ENCODE results near the gene TBC1D22A.
A peak's percentile ranks its signal among the peaks of the same experiment; 100 is the strongest.

Gene TBC1D22A

GRCh38 chr22:46862418-46863324 is 100.2 kb downstream of the TBC1D22A start:
- DNase-seq = no peak

GRCh38 chr22:46863794-46864193 is 101.3 kb downstream of the TBC1D22A start:
- DNase-seq = no peak

GRCh38 chr22:46864314-46865051 is 102.0 kb downstream of the TBC1D22A start:
- no peak for DNase-seq

- no peak for DNase-seq
These were observed 102.6 kb downstream of the TBC1D22A start for GRCh38 chr22:46865052-46865434.

GRCh38 chr22:46865642-46866041 is 103.2 kb downstream of the TBC1D22A start:
- no peak for DNase-seq

GRCh38 chr22:46866591-46866990 is 104.1 kb downstream of the TBC1D22A start:
- DNase-seq = no peak

GRCh38 chr22:46867106-46867505 is 104.7 kb downstream of the TBC1D22A start:
- DNase-seq = no peak

- no peak for DNase-seq
These were observed 106.9 kb downstream of the TBC1D22A start for GRCh38 chr22:46869329-46869728.

GRCh38 chr22:46869831-46870441 is 107.5 kb downstream of the TBC1D22A start:
- DNase-seq = no peak

- DNase-seq = no peak
These were observed 109.4 kb downstream of the TBC1D22A start for GRCh38 chr22:46871826-46872225.

GRCh38 chr22:46875089-46875488 is 112.6 kb downstream of the TBC1D22A start:
- DNase-seq = no peak

- DNase-seq = no peak
These were observed 114.0 kb downstream of the TBC1D22A start for GRCh38 chr22:46876357-46876934.

- no peak for DNase-seq
These were observed 115.9 kb downstream of the TBC1D22A start for GRCh38 chr22:46878191-46878948.

GRCh38 chr22:46879083-46879482 is 116.6 kb downstream of the TBC1D22A start:
- DNase-seq = no peak

GRCh38 chr22:46881373-46882118 is 119.1 kb downstream of the TBC1D22A start:
- DNase-seq = peak in 1 of 2 experiments; percentile 6

GRCh38 chr22:46883092-46883910 is 120.9 kb downstream of the TBC1D22A start:
- DNase-seq = no peak

GRCh38 chr22:46884365-46884764 is 121.9 kb downstream of the TBC1D22A start:
- DNase-seq = no peak

GRCh38 chr22:46887978-46888377 is 125.5 kb downstream of the TBC1D22A start:
- DNase-seq = no peak

GRCh38 chr22:46890819-46891218 is 128.4 kb downstream of the TBC1D22A start:
- DNase-seq = no peak

- no peak for DNase-seq
These were observed 129.0 kb downstream of the TBC1D22A start for GRCh38 chr22:46891382-46891951.
